ENCODE data around the gene INPP5K.

The INPP5K gene

GRCh38 chr17:1485423-1486376 is 30.7 kb downstream of the INPP5K start:
- Histone ChIP-seq H3K27me3 (replicated peaks) (no peaks in the 10 kb centered on the region), H3K4me3 (ENCODE audit: low read depth, low read length) (peak overlapping the region; percentile 59), H3K27ac (peak overlapping the region; percentile 51), H3K36me3 (replicated peaks) (peaks cover 18% of the 10 kb centered on the region)
- DNase-seq: peak; percentile 36
- TF ChIP-seq, protein P1, sequence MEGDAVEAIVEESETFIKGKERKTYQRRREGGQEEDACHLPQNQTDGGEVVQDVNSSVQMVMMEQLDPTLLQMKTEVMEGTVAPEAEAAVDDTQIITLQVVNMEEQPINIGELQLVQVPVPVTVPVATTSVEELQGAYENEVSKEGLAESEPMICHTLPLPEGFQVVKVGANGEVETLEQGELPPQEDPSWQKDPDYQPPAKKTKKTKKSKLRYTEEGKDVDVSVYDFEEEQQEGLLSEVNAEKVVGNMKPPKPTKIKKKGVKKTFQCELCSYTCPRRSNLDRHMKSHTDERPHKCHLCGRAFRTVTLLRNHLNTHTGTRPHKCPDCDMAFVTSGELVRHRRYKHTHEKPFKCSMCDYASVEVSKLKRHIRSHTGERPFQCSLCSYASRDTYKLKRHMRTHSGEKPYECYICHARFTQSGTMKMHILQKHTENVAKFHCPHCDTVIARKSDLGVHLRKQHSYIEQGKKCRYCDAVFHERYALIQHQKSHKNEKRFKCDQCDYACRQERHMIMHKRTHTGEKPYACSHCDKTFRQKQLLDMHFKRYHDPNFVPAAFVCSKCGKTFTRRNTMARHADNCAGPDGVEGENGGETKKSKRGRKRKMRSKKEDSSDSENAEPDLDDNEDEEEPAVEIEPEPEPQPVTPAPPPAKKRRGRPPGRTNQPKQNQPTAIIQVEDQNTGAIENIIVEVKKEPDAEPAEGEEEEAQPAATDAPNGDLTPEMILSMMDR (IDR thresholded peaks at IDR 0.05; ENCODE audit: low read depth, low read length, missing control alignments): no peak
- in situ Hi-C loops (cut with HindIII; ENCODE audit: low pct_ligation_motif_present, low sequenced_read_pairs): no loop called here

- in situ Hi-C loops (cut with HindIII; ENCODE audit: low pct_ligation_motif_present, low sequenced_read_pairs): no loop called here
- TF ChIP-seq, protein P1 (IDR thresholded peaks at IDR 0.05; ENCODE audit: low read depth, low read length, missing control alignments): peak; percentile 42
- H3K4me3 ChIP-seq (ENCODE audit: low read depth, low read length): peak overlapping the region; percentile 59
- H3K36me3 ChIP-seq (replicated peaks): peaks cover 22% of the 10 kb centered on the region
- no peaks in the 10 kb centered on the region for H3K27me3 ChIP-seq (replicated peaks)
- peak overlapping the region; percentile 44 for H3K27ac ChIP-seq
- no peak for DNase-seq
Measured at GRCh38 chr17:1484676-1485422, 31.6 kb downstream of the INPP5K start.

DNA sequence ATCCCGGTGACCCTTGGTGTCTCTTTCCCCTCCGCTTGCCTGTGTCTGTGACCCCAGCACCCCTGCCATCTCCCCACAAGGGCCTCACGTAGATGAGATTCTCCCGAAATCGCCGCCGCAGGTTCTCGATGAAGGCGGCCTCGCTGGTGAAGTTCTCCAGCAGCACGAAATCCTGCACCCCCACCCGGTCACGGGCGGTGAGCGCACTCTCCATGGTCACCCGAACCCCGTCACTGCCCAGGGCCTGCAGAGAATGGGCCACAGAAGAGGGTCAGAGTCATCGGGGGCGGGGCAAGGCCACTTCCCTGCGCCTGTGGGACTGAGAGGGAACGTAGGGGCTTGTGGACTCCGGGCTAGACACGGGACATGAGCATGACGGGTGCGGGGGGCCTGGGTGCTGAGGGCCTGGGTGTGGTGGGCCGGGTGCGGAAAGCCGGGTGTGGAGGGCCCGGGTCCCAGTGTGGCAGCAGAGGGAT is 32.3 kb downstream of the INPP5K start:
- DNase-seq: no peak
- Histone ChIP-seq H3K4me3 (ENCODE audit: low read depth, low read length) (no peak overlapping the region), H3K36me3 (replicated peaks) (peaks cover 24% of the 10 kb centered on the region), H3K27me3 (replicated peaks) (no peaks in the 10 kb centered on the region), H3K27ac (no peak overlapping the region)
- TF ChIP-seq, protein P1 (IDR thresholded peaks at IDR 0.05; ENCODE audit: low read depth, low read length, missing control alignments): no peak
- in situ Hi-C loops (cut with HindIII; ENCODE audit: low pct_ligation_motif_present, low sequenced_read_pairs): no loop called here

DNA sequence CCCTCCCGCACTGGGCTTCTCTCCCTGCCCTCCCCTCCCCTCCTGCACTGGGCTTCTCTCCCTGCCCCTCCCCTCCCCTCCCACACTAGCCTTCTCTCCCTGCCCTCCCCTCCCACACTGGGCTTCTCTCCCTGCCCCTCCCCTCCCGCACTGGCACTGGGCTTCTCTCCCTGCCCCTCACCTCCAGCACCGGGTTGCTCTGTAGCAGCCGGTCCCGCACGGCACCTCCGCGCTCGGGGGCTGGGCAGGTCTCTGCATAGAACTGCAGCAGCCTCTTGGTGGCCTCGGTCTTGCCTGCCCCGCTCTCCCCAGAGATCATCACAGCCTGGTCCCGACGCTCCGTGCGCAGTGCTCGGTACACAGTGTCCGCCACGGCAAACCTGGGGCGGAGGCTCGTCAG is 33.7 kb downstream of the INPP5K start:
- Histone ChIP-seq H3K36me3 (replicated peaks) (peaks cover 38% of the 10 kb centered on the region), H3K4me3 (ENCODE audit: low read depth, low read length) (no peak overlapping the region), H3K27ac (no peak overlapping the region), H3K27me3 (replicated peaks) (no peaks in the 10 kb centered on the region)
- TF ChIP-seq, protein P1 (IDR thresholded peaks at IDR 0.05; ENCODE audit: low read depth, low read length, missing control alignments): no peak
- no peak for DNase-seq
- in situ Hi-C loops (cut with HindIII; ENCODE audit: low pct_ligation_motif_present, low sequenced_read_pairs): no loop called here

DNA sequence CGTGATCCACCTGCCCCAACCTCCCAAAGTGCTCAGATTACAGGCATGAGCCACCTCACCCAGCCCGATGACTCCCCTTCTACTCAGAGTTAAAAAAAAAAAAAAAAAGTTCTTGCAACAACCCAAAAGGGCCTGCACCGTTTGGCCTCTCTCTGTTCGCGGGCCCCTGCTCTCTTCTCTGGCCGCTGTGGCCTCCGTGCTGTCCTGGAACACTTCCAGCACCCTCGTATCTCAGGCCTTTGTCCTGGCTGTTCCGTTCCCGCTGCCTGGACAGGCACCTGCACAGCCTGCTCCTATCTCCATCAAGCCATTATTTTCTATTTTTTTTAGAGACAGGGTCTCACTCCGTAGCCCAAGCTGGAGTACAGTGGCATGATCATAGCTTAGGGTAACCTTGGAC is 34.7 kb downstream of the INPP5K start:
- in situ Hi-C loops (cut with HindIII; ENCODE audit: low pct_ligation_motif_present, low sequenced_read_pairs): no loop called here
- DNase-seq: no peak
- Histone ChIP-seq H3K27ac (no peak overlapping the region), H3K27me3 (replicated peaks) (no peaks in the 10 kb centered on the region), H3K36me3 (replicated peaks) (peaks cover 48% of the 10 kb centered on the region), H3K4me3 (ENCODE audit: low read depth, low read length) (no peak overlapping the region)
- TF ChIP-seq, protein P1 (IDR thresholded peaks at IDR 0.05; ENCODE audit: low read depth, low read length, missing control alignments): no peak
